Ishikawa (cell line): ENCODE results near the gene FCAMR.

Experiments
- CEBPB ChIP-seq: IDR thresholded peaks from 2 replicates; pipeline ENCODE4 v1.6.1; 2012
- EP300 ChIP-seq: IDR thresholded peaks from 2 replicates; pipeline ENCODE4 v1.6.1; 2012; ENCODE audit warnings: borderline replicate concordance
- MAX ChIP-seq: IDR thresholded peaks from 2 replicates; pipeline ENCODE4 v1.6.1; 2012
- RAD21 ChIP-seq: IDR thresholded peaks from 2 replicates; pipeline ENCODE4 v1.6.1; 2012; ENCODE audit warnings: low read depth
- TAF1 ChIP-seq: IDR thresholded peaks from 2 replicates; pipeline ENCODE4 v1.6.1; 2012; ENCODE audit warnings: low read depth, mild to moderate bottlenecking
- YY1 ChIP-seq: IDR thresholded peaks from 2 replicates; pipeline ENCODE4 v1.6.1; 2012; ENCODE audit warnings: low read depth
- TF ChIP-seq, protein P1 (sequence below): IDR thresholded peaks from 2 replicates; pipeline ENCODE4 v1.6.1; 2012; ENCODE audit warnings: low read depth, mild to moderate bottlenecking

DNA sequence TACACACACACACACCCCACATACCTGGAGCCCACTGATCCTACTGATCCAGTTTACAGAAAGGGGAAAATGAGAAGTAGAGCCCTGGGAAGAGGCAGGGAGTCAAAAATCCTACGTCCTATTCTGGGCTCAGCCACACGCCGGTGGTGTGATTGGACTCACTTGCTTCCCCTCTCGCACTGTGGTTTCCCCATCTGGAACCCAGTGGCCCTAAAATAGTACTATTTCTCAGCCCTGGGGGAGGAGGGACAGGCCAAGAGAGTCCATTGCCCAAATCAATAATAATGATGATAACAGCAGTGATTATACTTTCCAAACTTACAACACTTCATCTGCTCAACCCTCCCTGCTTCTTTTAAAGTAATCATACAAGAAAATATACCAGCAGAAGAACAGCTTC, 21.1 kb downstream of the FCAMR start:
- no peak for TF ChIP-seq RAD21
- no peak for TF ChIP-seq YY1
- TF ChIP-seq MAX, result no peak
- TF ChIP-seq, protein P1, sequence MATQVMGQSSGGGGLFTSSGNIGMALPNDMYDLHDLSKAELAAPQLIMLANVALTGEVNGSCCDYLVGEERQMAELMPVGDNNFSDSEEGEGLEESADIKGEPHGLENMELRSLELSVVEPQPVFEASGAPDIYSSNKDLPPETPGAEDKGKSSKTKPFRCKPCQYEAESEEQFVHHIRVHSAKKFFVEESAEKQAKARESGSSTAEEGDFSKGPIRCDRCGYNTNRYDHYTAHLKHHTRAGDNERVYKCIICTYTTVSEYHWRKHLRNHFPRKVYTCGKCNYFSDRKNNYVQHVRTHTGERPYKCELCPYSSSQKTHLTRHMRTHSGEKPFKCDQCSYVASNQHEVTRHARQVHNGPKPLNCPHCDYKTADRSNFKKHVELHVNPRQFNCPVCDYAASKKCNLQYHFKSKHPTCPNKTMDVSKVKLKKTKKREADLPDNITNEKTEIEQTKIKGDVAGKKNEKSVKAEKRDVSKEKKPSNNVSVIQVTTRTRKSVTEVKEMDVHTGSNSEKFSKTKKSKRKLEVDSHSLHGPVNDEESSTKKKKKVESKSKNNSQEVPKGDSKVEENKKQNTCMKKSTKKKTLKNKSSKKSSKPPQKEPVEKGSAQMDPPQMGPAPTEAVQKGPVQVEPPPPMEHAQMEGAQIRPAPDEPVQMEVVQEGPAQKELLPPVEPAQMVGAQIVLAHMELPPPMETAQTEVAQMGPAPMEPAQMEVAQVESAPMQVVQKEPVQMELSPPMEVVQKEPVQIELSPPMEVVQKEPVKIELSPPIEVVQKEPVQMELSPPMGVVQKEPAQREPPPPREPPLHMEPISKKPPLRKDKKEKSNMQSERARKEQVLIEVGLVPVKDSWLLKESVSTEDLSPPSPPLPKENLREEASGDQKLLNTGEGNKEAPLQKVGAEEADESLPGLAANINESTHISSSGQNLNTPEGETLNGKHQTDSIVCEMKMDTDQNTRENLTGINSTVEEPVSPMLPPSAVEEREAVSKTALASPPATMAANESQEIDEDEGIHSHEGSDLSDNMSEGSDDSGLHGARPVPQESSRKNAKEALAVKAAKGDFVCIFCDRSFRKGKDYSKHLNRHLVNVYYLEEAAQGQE, result no peak
- TF ChIP-seq EP300, result no peak
- no peak for TF ChIP-seq CEBPB
- no peak for TF ChIP-seq TAF1
